Thyroid gland (tissue), 4 donors: Measurements from ENCODE around the gene ANKS1A. TPM values are rescaled to one million over a fixed set of nuclear protein-coding genes. Genes with fewer than 3 reads are reported as not detected.

Experiments
- DNase-seq, 2 donors: peaks; one replicate each; pipeline ENCODE4 v3.0.0-alpha.2; 2019
- H3K27ac ChIP-seq, 3 donors: fragments of 200-600 bp; sonication (generic); 1 replicate in 2 of 3; 2 replicates in 1 of 3; pipeline ENCODE4 v1.5.1; 2016 to 2019; ENCODE audit warnings: mild to moderate bottlenecking in 1 of 3, moderate library complexity in 1 of 3
- H3K27me3 ChIP-seq: fragments of 200-600 bp; sonication (generic); one replicate; pipeline ENCODE4 v1.5.1; 2019
- H3K36me3 ChIP-seq, 2 donors: fragments of 200-600 bp; sonication (generic); one replicate each; pipeline ENCODE4 v1.5.1; 2016 to 2019
- H3K4me1 ChIP-seq, 2 donors: fragments of 200-600 bp; sonication (generic); one replicate each; pipeline ENCODE4 v1.5.1; 2017 to 2019
- H3K4me3 ChIP-seq, 3 donors: fragments of 200-600 bp; sonication (generic); replicated peaks in 1 of 3; 1 replicate in 2 of 3; 2 replicates in 1 of 3; pipeline ENCODE4 v1.5.1; 2016; ENCODE audit warnings: mild to moderate bottlenecking in 1 of 3
- H3K9me3 ChIP-seq: fragments of 200-600 bp; sonication (generic); one replicate; pipeline ENCODE4 v1.5.1; 2017
- POLR2A ChIP-seq, 2 donors: fragments of 450-650 bp; IDR thresholded peaks; one replicate each; pipeline ENCODE4 v1.6.1; 2017; ENCODE audit warnings: antibody characterized with exemption in 2 of 2, mild to moderate bottlenecking in 2 of 2, moderate library complexity in 1 of 2
- WGBS, 2 donors: methylation state at CpG; one replicate each; pipeline ENCODE4 v1.1.5; 2017; 5-methylcytosine and 5-hydroxymethylcytosine counted together
- intact Hi-C: fragments of 100-400 bp; cut with DNase I; formaldehyde crosslinking; loops from one replicate; pipeline ENCODE4 v1.15.1; 2023
- total RNA-seq, 4 donors: library from RNA; depleted of rRNA; stranded (reverse); fragments of >200 nt; gene quantifications; one replicate each; pipeline ENCODE4 v1.2.3, GENCODE V29; 2016
- TF ChIP-seq, protein P1 (sequence below), 6 experiments: fragments of 200-600 bp in 3 of 6; fragments of 450-650 bp in 3 of 6; sonication (generic) in 3 of 6; IDR thresholded peaks; one replicate each; pipeline ENCODE4 v1.5.1; 2016 to 2019; ENCODE audit warnings: antibody characterized with exemption in 6 of 6, mild to moderate bottlenecking in 2 of 6, inconsistent platforms in 1 of 6, moderate library complexity in 1 of 6

Gene ANKS1A
- total RNA-seq, 4 donors from 2014 or later: 29.9 to 43.8 (median 34.4) TPM

DNA sequence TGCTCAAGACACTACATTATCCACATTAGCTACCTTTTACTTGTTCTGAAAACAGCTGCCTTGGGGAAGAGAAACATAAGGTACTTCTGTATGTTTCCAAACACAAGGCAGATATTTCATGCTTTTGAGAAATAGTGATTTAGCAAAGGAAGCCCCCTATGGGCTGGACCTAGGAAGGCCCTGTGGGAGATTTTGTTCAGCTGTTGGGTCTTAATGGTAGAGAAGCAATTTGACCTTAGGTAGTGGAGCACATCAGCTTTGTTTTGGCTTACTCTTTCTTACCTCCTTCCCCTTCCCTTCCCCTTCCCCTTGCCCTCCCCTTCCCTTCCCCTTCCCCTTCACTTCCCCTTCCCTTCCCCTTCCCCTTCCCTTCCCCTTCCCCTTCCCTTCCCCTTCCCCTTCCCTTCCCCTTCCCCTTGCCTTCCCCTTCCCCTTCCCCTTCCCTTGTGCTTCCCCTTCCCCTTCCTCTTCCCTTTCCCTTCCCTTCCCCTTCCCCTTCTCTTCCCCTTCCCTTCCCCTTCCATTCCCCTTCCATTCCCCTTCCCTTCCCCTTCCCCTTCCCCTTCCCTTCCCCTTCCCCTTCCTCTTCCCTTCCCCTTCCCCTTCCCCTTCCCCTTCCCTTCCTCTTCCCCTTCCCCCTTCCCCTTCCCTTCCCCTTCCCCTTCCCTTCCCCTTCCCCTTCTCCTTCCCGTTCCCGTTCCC, 84.6 kb downstream of the ANKS1A start:
- TF ChIP-seq, protein P1, sequence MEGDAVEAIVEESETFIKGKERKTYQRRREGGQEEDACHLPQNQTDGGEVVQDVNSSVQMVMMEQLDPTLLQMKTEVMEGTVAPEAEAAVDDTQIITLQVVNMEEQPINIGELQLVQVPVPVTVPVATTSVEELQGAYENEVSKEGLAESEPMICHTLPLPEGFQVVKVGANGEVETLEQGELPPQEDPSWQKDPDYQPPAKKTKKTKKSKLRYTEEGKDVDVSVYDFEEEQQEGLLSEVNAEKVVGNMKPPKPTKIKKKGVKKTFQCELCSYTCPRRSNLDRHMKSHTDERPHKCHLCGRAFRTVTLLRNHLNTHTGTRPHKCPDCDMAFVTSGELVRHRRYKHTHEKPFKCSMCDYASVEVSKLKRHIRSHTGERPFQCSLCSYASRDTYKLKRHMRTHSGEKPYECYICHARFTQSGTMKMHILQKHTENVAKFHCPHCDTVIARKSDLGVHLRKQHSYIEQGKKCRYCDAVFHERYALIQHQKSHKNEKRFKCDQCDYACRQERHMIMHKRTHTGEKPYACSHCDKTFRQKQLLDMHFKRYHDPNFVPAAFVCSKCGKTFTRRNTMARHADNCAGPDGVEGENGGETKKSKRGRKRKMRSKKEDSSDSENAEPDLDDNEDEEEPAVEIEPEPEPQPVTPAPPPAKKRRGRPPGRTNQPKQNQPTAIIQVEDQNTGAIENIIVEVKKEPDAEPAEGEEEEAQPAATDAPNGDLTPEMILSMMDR (IDR thresholded peaks at IDR 0.05): no peak
- no peak for TF ChIP-seq POLR2A (IDR thresholded peaks at IDR 0.05)
- intact Hi-C loops: no loop called here

DNA sequence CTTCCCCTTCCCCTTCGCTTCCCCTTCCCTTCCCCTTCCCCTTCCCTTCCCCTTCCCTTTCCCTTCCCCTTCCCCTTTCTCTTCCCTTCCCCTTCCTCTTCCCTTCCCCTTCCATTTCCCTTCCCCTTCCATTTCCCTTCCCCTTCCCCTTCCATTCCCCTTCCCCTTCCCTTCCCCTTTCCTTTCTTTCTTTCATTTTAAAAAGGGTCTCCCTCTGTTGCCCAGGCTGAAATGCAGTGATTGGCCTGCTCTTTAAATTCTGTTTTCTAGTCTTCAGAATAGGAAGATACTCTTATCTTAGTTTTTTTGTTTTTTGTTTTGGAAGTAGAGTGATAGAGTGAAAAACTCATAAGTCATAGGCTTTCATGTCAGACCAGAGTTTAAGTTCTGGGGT, 85.2 kb downstream of the ANKS1A start:
- Histone ChIP-seq H3K27ac (no peak overlapping the region), H3K9me3 (no peaks in the 10 kb centered on the region), H3K4me3 (no peak overlapping the region), H3K36me3 (peaks cover 2 to 9% of the 10 kb centered on the region in 2 donors), H3K27me3 (no peaks in the 10 kb centered on the region), H3K4me1 (no peaks in the 10 kb centered on the region)
- TF ChIP-seq, protein P1 (IDR thresholded peaks at IDR 0.05): no peak
- TF ChIP-seq POLR2A (IDR thresholded peaks at IDR 0.05): no peak
- no peak for DNase-seq
- intact Hi-C loops: no loop called here
- WGBS, 2 donors: 100% methylated on average over 1 of the region's 1 CpG; no CpG with 5 or more reads in 1 of the 2 donors

More for the DNA sequence above, 84.6 kb downstream of the ANKS1A start:
- no peak overlapping the region for H3K27ac ChIP-seq
- H3K4me3 ChIP-seq: no peak overlapping the region
- 69 to 88% methylated on average over 2 of the region's 2 CpGs for WGBS, 2 donors
- no peaks in the 10 kb centered on the region for H3K9me3 ChIP-seq
- DNase-seq: no peak
- H3K4me1 ChIP-seq: no peaks in the 10 kb centered on the region
- peaks cover 2 to 9% of the 10 kb centered on the region in 2 donors for H3K36me3 ChIP-seq
- no peaks in the 10 kb centered on the region for H3K27me3 ChIP-seq

DNA sequence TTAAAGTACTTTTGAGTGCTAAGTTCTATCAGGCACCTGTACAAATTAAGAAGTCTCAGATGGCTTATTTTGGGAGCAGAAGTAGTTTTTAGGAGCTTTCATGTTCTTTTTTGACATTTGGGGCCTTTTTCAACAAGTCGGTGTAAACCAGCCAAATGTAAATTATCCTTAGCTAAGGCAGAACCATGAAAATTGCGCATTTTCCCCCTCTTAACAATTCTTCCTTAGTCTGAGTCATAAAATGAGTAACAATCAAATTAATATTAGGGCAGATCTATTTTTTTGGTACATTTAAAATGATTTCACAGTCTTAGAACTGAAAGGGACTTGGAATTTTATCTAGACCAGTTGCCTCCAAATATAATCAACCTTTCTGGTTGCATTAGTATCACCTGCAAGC, 87.2 kb downstream of the ANKS1A start:
- intact Hi-C loops: no loop called here
- Histone ChIP-seq H3K27ac (no peak overlapping the region), H3K4me1 (peaks cover 0 to 4% of the 10 kb centered on the region in 2 donors), H3K9me3 (no peaks in the 10 kb centered on the region), H3K36me3 (no peaks in the 10 kb centered on the region), H3K4me3 (no peak overlapping the region), H3K27me3 (no peaks in the 10 kb centered on the region)
- 96 to 98% methylated on average over 2 of the region's 2 CpGs for WGBS, 2 donors
- TF ChIP-seq, protein P1 (IDR thresholded peaks at IDR 0.05): no peak
- no peak for TF ChIP-seq POLR2A (IDR thresholded peaks at IDR 0.05)
- no peak for DNase-seq

DNA sequence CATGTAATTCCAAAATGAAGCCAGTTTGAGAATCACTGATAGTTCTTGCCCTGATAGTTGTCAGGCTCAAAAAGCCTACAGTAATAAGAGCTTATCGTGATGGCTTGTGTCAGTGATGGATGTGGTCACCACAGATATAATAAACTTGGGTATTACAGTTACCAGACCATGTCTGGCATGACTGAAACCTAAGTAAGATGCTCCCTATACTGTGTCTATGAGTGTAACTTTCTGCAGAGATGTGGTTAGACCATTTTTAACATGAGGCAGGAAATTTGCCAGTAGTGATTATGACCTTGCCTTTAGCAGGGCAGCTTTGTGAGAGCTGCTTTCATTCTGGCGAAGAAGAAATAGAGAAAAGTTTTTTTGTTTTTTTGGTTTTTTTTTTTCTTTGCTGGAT, 90.2 kb downstream of the ANKS1A start:
- H3K27me3 ChIP-seq: no peaks in the 10 kb centered on the region
- intact Hi-C loops: no loop called here
- DNase-seq: no peak
- no peak overlapping the region for H3K27ac ChIP-seq
- peaks cover 0 to 2% of the 10 kb centered on the region in 2 donors for H3K36me3 ChIP-seq
- peaks cover 5 to 18% of the 10 kb centered on the region in 2 donors for H3K4me1 ChIP-seq
- no peaks in the 10 kb centered on the region for H3K9me3 ChIP-seq
- 93 to 97% methylated on average over 2 of the region's 2 CpGs for WGBS, 2 donors
- TF ChIP-seq POLR2A (IDR thresholded peaks at IDR 0.05): no peak
- TF ChIP-seq, protein P1 (IDR thresholded peaks at IDR 0.05): no peak
- H3K4me3 ChIP-seq: no peak overlapping the region

DNA sequence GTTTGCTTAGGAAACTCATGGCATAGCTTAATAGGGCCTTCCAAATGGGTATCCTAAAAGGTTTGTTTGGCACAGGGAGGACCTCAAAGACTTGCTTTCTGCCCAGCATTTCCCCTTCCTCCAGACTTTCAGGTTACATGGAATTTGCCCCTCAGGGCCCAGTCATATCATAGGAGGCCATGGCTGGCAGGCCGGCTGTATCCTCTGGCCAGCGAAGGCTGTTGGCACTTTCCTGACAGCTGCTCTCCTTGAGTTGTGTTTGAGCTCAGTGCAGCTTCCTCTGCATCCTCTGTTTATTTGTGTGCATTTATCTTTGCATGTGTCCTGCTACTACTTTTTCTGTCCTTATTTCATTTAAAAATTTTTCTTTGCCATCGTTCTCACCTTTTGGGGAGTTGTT, 90.9 kb downstream of the ANKS1A start:
- Histone ChIP-seq H3K36me3 (peaks cover 2% of the 10 kb centered on the region in 2 donors), H3K4me1 (peaks cover 5 to 18% of the 10 kb centered on the region in 2 donors), H3K9me3 (no peaks in the 10 kb centered on the region), H3K27me3 (no peaks in the 10 kb centered on the region), H3K27ac (no peak overlapping the region), H3K4me3 (no peak overlapping the region)
- TF ChIP-seq POLR2A (IDR thresholded peaks at IDR 0.05): no peak
- TF ChIP-seq, protein P1 (IDR thresholded peaks at IDR 0.05): no peak
- intact Hi-C loops: no loop called here
- DNase-seq: no peak
- 91 to 94% methylated on average over 3 of the region's 3 CpGs for WGBS, 2 donors
